ENCODE data around the gene CDK5R2.

Gene CDK5R2

DNA sequence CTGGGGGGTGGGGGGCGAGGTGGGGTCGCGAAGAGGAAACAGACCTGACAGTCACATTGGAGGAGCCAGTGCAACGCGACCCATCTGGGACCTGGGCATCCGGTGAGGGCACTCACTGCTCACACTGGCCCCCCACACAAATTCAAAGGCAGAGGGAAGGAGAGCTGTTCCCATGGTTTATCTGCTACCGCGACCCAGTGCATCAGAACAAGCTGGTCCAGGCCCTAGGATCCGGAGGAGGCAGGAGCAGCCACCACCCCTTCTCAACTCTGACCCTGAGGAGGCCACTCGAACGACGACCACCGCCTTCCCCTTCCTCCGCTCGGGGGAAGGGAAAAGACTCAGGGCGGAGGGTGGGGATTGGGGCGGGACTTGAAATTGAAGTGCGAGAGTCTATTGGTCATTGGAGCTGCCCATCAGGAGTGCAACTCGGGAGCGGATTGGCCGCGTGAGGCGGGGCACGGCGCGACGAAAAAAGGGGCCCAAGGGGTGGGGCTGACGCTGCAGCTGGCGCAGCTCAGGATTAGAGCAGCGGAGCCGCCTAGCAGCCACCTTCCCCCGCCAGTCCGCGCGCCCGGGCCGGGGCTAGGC is at the start of gene CDK5R2:
Gene CDK5R2, plus strand, starts transcription at position 526 of the 591 bp plus-strand sequence. CDS start 155 bp downstream, outside the sequence.
- DNase-seq (ENCODE audit: extremely low spot score) = peak; percentile 99
- ChIA-PET POLR2A (no interaction called here), CTCF (interaction anchor here (0.5 to 15.3 kb wide), 11 partner anchors 8 to 144 kb away, joined by 3 to 92 read pairs (median 3); partner anchors contain the start of gene IHH)
- TF ChIP-seq CTCF (IDR thresholded peaks at IDR 0.05; ENCODE audit: control extremely low read depth, extremely low read depth, low read depth, missing control alignments) = no peak

GRCh38 chr2:218910741-218911140 is 48.7 kb upstream of the CDK5R2 start:
- no peak for TF ChIP-seq CTCF (IDR thresholded peaks at IDR 0.05; ENCODE audit: control extremely low read depth, extremely low read depth, low read depth, missing control alignments)
- ChIA-PET POLR2A (interaction anchor here (1.1 kb wide), 1 partner anchor 266 kb away, joined by 3 read pairs; the partner anchor contains the start of gene CNPPD1), CTCF (interaction anchor here (1.0 to 6.6 kb wide), 10 partner anchors 9 to 609 kb away, joined by 3 to 74 read pairs (median 6); no protein-coding TSS in a partner anchor)
- no peak for DNase-seq (ENCODE audit: extremely low spot score)

GRCh38 chr2:218920504-218920903 is 39.0 kb upstream of the CDK5R2 start:
- no peak for TF ChIP-seq CTCF (IDR thresholded peaks at IDR 0.05; ENCODE audit: control extremely low read depth, extremely low read depth, low read depth, missing control alignments)
- no peak for DNase-seq (ENCODE audit: extremely low spot score)
- CTCF ChIA-PET = no interaction called here
- POLR2A ChIA-PET = no interaction called here

- no peak for DNase-seq (ENCODE audit: extremely low spot score)
- no peak for TF ChIP-seq CTCF (IDR thresholded peaks at IDR 0.05; ENCODE audit: control extremely low read depth, extremely low read depth, low read depth, missing control alignments)
- POLR2A ChIA-PET = no interaction called here
- CTCF ChIA-PET = interaction anchor here (1.2 kb wide), 1 partner anchor 15 kb away, joined by 3 read pairs; no protein-coding TSS in a partner anchor
Measured at GRCh38 chr2:218924757-218925156, 34.7 kb upstream of the CDK5R2 start.

DNA sequence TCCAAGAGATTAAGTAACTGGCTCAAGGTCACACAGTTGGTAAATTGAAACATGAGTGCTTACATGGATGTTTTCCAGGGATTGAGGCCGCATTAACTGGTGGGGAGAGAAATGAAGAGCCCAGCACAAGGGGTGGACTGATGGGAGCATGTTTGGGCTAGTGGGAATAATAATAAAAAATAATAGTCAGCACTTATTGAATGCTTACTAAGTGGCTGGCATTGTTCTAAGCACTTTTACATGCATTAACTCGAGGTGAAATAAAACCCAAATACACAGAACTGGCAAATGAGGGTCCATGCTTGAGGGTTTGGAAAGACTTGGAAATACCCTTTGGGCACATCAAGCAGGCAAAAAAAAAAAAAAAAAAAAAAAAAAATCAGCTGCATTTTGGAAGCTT is 34.0 kb upstream of the CDK5R2 start:
- TF ChIP-seq CTCF (IDR thresholded peaks at IDR 0.05; ENCODE audit: control extremely low read depth, extremely low read depth, low read depth, missing control alignments) = no peak
- DNase-seq (ENCODE audit: extremely low spot score) = no peak
- CTCF ChIA-PET = no interaction called here
- POLR2A ChIA-PET = no interaction called here

GRCh38 chr2:218927422-218927821 is 32.0 kb upstream of the CDK5R2 start:
- POLR2A ChIA-PET = no interaction called here
- TF ChIP-seq CTCF (IDR thresholded peaks at IDR 0.05; ENCODE audit: control extremely low read depth, extremely low read depth, low read depth, missing control alignments) = no peak
- CTCF ChIA-PET = interaction anchor here (0.9 kb wide), 1 partner anchor 13 kb away, joined by 5 read pairs; no protein-coding TSS in a partner anchor
- DNase-seq (ENCODE audit: extremely low spot score) = no peak

All from GM10248 (cell line).